Activated B cell treated with CpG ODN at 0.5 μM for 24 hours (primary cell): Measurements from ENCODE around the gene SEPSECS. TPM values are rescaled to one million over a fixed set of nuclear protein-coding genes. Genes with fewer than 3 reads are reported as not detected.

Source experiments
- ATAC-seq: fragments of 200-7000 bp; cut with Tn5 transposase; one replicate; pipeline ENCODE4 v1.10.0; 2021; ENCODE audit warnings: low read depth, mild to moderate bottlenecking, moderate library complexity
- CTCF ChIA-PET: fragments of 350-600 bp; sonication (Branson Sonifier 250); formaldehyde crosslinking; loops from one replicate; lab custom pipeline; 2021; ENCODE audit warnings: antibody characterized with exemption; lab: Charles Lee
- POLR2A ChIA-PET: fragments of 350-600 bp; sonication (Branson Sonifier 250); formaldehyde crosslinking; loops from one replicate; lab custom pipeline; 2021; ENCODE audit warnings: antibody characterized with exemption; lab: Charles Lee
- DNase-seq: peaks from one replicate; pipeline ENCODE4 v3.0.0; 2022
- H3K27ac Mint-ChIP-seq: one replicate; pipeline ENCODE4 v1.8.0; 2020; ENCODE audit warnings: mixed read lengths
- H3K27me3 Mint-ChIP-seq: one replicate; pipeline ENCODE4 v1.8.0; 2021; ENCODE audit warnings: mixed read lengths
- H3K36me3 Mint-ChIP-seq: one replicate; pipeline ENCODE4 v1.8.0; 2021; ENCODE audit warnings: low read depth, mixed read lengths
- H3K4me1 Mint-ChIP-seq: one replicate; pipeline ENCODE4 v1.8.0; 2021; ENCODE audit warnings: mixed read lengths
- H3K4me3 Mint-ChIP-seq: one replicate; pipeline ENCODE4 v1.8.0; 2020; ENCODE audit warnings: mild to moderate bottlenecking, mixed read lengths
- H3K9me3 Mint-ChIP-seq: one replicate; pipeline ENCODE4 v1.8.0; 2020; ENCODE audit warnings: mixed read lengths
- intact Hi-C: fragments of 100-400 bp; cut with micrococcal nuclease; formaldehyde crosslinking; loops from one replicate; pipeline ENCODE4 v1.15.1; 2024
- total RNA-seq: library from RNA; stranded (reverse); gene quantifications from 2 replicates; pipeline ENCODE4 v1.2.3, GENCODE V29; 2022
- TF ChIP-seq, protein P1 (sequence below): fragments of 200-600 bp; IDR thresholded peaks from one replicate; pipeline ENCODE4 v1.8.0; 2022; ENCODE audit warnings: antibody characterized with exemption, mild to moderate bottlenecking

Gene SEPSECS
- total RNA-seq, 1 donor from 2014 or later: 12.4 TPM

DNA sequence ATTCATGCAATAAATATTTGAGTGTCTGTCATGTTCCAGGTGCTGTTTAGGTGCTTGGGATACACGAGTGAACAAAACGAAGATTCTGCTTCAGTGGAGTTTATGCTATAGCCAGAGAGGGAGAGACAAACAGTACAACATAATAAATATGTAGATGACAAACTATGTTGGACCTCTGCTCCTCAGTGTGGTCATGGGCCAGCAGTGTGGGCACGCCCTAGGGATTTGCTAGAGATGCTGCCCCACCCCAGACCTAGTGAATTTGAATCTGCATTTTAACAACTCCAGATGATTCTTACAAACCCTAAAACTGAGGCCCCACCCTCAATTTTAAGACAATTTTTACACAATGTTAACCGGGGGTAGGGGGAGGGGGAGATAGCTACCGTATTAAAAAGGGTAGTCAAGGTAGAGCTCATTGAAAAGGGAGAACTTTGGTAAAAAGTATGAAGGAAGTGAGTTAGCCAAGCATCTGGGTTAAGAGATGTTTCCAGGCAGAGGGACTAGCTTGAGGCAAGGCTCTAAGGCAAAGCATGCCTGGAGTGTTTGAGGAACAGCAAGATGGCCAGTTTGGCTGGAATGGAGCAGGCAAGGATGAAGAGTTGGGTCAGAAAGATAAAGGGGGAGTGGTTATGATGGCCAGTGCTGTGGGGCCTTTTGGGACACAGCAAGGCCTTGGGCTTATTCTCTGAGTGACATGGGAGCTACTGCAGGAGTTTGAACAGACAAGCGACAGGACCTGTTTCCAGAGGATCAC lies 42.4 kb downstream of the SEPSECS start:
- H3K36me3 Mint-ChIP-seq: peaks cover 15% of the 10 kb centered on the region
- ATAC-seq (no peak), DNase-seq (no peak)
- H3K27me3 Mint-ChIP-seq: no peaks in the 10 kb centered on the region
- no peaks in the 10 kb centered on the region for H3K4me1 Mint-ChIP-seq
- H3K27ac Mint-ChIP-seq: no peak overlapping the region
- POLR2A ChIA-PET: interaction anchor here (0.6 kb wide), 1 partner anchor 19 kb away, joined by 3 read pairs; no protein-coding TSS in a partner anchor
- H3K9me3 Mint-ChIP-seq: no peaks in the 10 kb centered on the region
- TF ChIP-seq, protein P1, sequence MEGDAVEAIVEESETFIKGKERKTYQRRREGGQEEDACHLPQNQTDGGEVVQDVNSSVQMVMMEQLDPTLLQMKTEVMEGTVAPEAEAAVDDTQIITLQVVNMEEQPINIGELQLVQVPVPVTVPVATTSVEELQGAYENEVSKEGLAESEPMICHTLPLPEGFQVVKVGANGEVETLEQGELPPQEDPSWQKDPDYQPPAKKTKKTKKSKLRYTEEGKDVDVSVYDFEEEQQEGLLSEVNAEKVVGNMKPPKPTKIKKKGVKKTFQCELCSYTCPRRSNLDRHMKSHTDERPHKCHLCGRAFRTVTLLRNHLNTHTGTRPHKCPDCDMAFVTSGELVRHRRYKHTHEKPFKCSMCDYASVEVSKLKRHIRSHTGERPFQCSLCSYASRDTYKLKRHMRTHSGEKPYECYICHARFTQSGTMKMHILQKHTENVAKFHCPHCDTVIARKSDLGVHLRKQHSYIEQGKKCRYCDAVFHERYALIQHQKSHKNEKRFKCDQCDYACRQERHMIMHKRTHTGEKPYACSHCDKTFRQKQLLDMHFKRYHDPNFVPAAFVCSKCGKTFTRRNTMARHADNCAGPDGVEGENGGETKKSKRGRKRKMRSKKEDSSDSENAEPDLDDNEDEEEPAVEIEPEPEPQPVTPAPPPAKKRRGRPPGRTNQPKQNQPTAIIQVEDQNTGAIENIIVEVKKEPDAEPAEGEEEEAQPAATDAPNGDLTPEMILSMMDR: no peak
- CTCF ChIA-PET: no interaction called here
- intact Hi-C loops: no loop called here
- H3K4me3 Mint-ChIP-seq: no peak overlapping the region

DNA sequence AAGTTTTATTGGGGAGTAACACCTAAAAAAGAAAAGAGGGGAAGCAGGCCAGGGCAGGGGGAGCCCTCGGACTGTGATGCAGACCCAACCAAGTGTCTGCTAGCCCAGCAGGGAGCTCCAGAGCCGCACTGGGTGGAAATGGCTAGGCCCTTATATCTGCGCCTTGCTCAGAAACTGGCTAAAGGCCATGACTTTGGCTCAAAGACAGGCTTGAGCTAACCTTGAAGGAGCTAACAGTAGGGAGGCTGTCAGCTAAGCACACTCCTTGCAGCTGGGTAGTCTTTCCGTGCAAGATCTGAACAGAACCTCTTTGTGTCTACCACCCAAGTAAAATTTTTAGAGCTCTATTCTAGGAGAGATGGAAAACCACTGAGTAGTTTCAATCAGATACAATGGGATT lies 43.0 kb downstream of the SEPSECS start:
- TF ChIP-seq, protein P1: no peak
- Mint-ChIP-seq H3K36me3 (peaks cover 10% of the 10 kb centered on the region), H3K4me1 (no peaks in the 10 kb centered on the region), H3K9me3 (no peaks in the 10 kb centered on the region), H3K4me3 (no peak overlapping the region), H3K27me3 (no peaks in the 10 kb centered on the region), H3K27ac (no peak overlapping the region)
- no peak for DNase-seq
- intact Hi-C loops: no loop called here
- ATAC-seq: no peak
- POLR2A ChIA-PET: no interaction called here
- CTCF ChIA-PET: no interaction called here

DNA sequence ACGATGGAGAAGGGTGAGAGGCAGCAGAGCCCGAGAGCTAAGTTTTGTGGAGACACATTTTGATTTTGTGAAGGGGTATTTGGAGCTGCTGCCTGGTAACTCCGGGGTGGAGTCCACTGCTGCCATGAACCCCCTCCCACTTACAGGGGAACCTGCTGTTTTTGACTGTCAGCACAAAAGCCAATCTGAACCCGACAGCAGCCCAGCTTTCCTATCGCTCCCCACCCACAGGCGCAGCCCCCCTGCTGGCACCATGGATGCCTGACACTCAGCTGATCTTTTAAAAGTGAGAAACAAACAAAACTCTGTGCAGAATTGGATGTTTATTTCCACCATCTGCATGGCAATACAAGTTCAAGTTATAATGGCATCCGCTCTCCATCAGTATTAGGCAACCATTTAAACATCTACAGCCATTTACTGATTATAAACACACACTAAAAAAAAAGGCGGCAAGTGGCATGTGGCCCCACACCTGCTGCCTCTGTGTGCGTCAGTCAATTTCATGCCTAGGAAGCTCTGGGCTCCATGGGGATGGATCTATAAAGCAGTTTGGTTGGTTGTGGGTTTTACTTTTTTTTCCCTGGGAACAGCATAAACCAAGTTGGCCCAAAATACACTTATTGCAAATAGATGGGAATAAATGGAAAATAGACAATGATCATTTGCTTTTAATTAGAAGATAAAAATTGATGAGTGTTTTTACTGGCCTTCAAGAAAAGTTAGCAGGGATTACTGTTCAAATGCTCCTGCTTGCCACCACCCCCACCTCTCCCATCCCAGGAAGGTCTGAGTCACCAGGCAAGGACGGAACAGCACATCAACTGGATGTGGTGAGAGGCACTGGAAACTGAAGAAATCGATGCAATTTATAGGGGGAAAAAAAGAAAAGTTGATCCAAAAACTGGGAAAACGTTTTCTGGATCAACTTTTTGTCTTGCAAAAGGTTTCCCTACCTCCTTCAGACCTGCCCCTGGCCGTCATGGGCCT lies 46.0 kb downstream of the SEPSECS start:
- POLR2A ChIA-PET: no interaction called here
- H3K36me3 Mint-ChIP-seq: no peaks in the 10 kb centered on the region
- CTCF ChIA-PET: no interaction called here
- H3K4me3 Mint-ChIP-seq: no peak overlapping the region
- intact Hi-C loops: no loop called here
- DNase-seq: no peak
- no peaks in the 10 kb centered on the region for H3K4me1 Mint-ChIP-seq
- TF ChIP-seq, protein P1: no peak
- ATAC-seq: no peak
- H3K9me3 Mint-ChIP-seq: no peaks in the 10 kb centered on the region
- H3K27ac Mint-ChIP-seq: no peak overlapping the region
- no peaks in the 10 kb centered on the region for H3K27me3 Mint-ChIP-seq

GRCh38 chr4:25112995-25113380 lies 47.3 kb downstream of the SEPSECS start:
- no peak overlapping the region for H3K4me3 Mint-ChIP-seq
- no peaks in the 10 kb centered on the region for H3K27me3 Mint-ChIP-seq
- no peaks in the 10 kb centered on the region for H3K36me3 Mint-ChIP-seq
- intact Hi-C loops: no loop called here
- H3K9me3 Mint-ChIP-seq: no peaks in the 10 kb centered on the region
- ATAC-seq: no peak
- ChIA-PET CTCF (no interaction called here), POLR2A (no interaction called here)
- H3K27ac Mint-ChIP-seq: no peak overlapping the region
- DNase-seq: no peak
- TF ChIP-seq, protein P1: no peak
- no peaks in the 10 kb centered on the region for H3K4me1 Mint-ChIP-seq
